Gastrocnemius medialis (tissue), 4 donors: Measurements from ENCODE around the gene GRIN1. TPM values are rescaled to one million over a fixed set of nuclear protein-coding genes. Genes with fewer than 3 reads are reported as not detected.
"Not testable (repeated sequence)": the region's sequence is repeated elsewhere in the genome, so short reads cannot be mapped to it uniquely, and the experiment has no call there.

Source experiments
- ATAC-seq, 2 donors: fragments of 150-250 bp; one replicate each; pipeline ENCODE4 v1.9.1; 2016
- DNase-seq, 2 donors: peaks; one replicate each; pipeline ENCODE4 v3.0.0-alpha.2; 2019
- H3K27ac ChIP-seq, 4 donors: fragments of 200-600 bp; sonication (generic); 1 replicate in 1 of 4; 2 replicates in 3 of 4; pipeline ENCODE4 v1.5.1; 2016 to 2018; ENCODE audit warnings: mild to moderate bottlenecking in 2 of 4, moderate library complexity in 1 of 4
- H3K27me3 ChIP-seq, 3 donors: fragments of 200-600 bp; sonication (generic) in 2 of 3; 1 replicate in 1 of 3; 2 replicates in 2 of 3; pipeline versions ENCODE4 v1.5.1 to v1.6.0; 2016 to 2019; ENCODE audit warnings: mild to moderate bottlenecking in 1 of 3, moderate library complexity in 1 of 3
- H3K36me3 ChIP-seq, 2 donors: fragments of 200-600 bp; sonication (generic) in 1 of 2; one replicate each; pipeline ENCODE4 v1.5.1; 2017 to 2018
- H3K4me1 ChIP-seq, 2 donors: fragments of 200-600 bp; sonication (generic) in 1 of 2; one replicate each; pipeline ENCODE4 v1.5.1; 2016 to 2017; ENCODE audit warnings: mild to moderate bottlenecking in 2 of 2
- H3K4me3 ChIP-seq, 4 donors: fragments of 200-600 bp; sonication (generic) in 3 of 4; 1 replicate in 1 of 4; 2 replicates in 3 of 4; pipeline ENCODE4 v1.5.1; 2016 to 2019; ENCODE audit warnings: mild to moderate bottlenecking in 2 of 4
- H3K9me3 ChIP-seq, 3 donors: fragments of 200-600 bp; sonication (generic) in 2 of 3; 1 replicate in 1 of 3; 2 replicates in 2 of 3; pipeline ENCODE4 v1.5.1; 2016 to 2019
- CTCF ChIP-seq, 5 experiments: fragments of 450-650 bp in 3 of 5; fragments of 200-600 bp in 2 of 5; sonication (generic) in 2 of 5; IDR thresholded peaks in 4 of 5; conservative IDR thresholded peaks in 1 of 5; 1 replicate in 4 of 5; 2 replicates in 1 of 5; pipeline ENCODE4 v1.5.1; 2016 to 2019; ENCODE audit warnings: antibody characterized with exemption in 5 of 5, mild to moderate bottlenecking in 3 of 5, moderate library complexity in 3 of 5
- POLR2A ChIP-seq, 2 donors: fragments of 450-650 bp; IDR thresholded peaks; one replicate each; pipeline ENCODE4 v1.6.1; 2017; ENCODE audit warnings: antibody characterized with exemption in 2 of 2, mild to moderate bottlenecking in 2 of 2, moderate library complexity in 2 of 2
- in situ Hi-C, 4 donors: fragments of 200-750 bp; cut with MboI; loops; one replicate each; pipeline versions ENCODE4 v1.15.0 to v1.8.0; 2017; ENCODE audit warnings: low sequenced_read_pairs in 4 of 4
- intact Hi-C: fragments of 100-400 bp; cut with DNase I; formaldehyde crosslinking; loops from one replicate; pipeline ENCODE4 v1.15.1; 2023; ENCODE audit warnings: low total_unique reads
- total RNA-seq, 4 donors: library from RNA; depleted of rRNA; stranded (reverse); fragments of >200 nt; gene quantifications; one replicate each; pipeline versions ENCODE4 v1.1.0 to v1.2.3, GENCODE V29; 2016

GRIN1 gene
- total RNA-seq, 4 donors from 2014 or later: not detected

DNA sequence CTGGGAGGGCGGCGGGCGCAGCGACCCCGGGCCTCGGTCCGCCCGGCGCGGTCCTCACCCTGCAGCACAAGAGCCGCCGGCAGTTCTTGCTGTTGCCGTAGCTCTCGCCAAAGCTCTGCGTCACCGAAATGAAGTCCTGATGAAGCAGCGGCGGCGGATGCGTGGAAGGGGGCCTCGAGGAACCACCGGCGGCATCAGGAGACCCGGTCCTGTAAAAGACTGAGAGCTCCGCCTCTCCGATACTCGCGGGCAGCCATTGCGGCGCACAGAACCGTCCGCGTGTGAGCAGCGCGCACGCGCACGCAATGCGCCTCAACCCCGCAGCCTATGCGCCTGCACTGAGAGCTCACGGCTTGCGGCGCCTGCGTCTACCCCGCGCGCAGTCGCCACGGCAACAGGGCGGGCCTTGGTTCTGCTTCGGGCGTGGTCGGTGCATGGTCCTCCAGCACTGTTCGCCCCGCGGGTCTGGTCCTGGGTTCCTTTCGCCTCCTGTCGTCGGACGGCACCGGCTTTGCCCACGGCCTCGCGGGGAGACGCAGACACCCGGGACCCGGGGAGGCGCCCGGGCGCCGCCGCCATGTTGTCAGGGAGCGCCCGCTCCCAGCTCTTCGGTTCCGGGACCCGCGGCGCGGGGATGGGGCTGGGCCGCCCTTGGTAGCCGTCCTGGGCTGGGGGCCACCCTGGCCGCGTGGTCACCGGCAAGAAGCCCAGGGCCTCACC lies 9.3 kb upstream of the GRIN1 start:
- intact Hi-C loops (no loop called here), in situ Hi-C loops (loop anchor here in 2 of 4 donors (10.0 kb wide), 2 partner anchors 85 to 95 kb away; partner anchors contain the start of genes CYSRT1 (in 1 of the 2), RNF208 (in 1 of the 2) and RNF224 (in 1 of the 2))
- peak; percentile 93 to 96 for ATAC-seq
- H3K27ac ChIP-seq: peak overlapping the region in 3 of 4 donors; percentile 49 to 54 (median 54)
- no peaks in the 10 kb centered on the region for H3K9me3 ChIP-seq
- H3K4me3 ChIP-seq: peak overlapping the region; percentile 62 to 88 (median 78)
- peaks cover 22 to 30% (median 28%) of the 10 kb centered on the region in 3 donors for H3K27me3 ChIP-seq
- H3K4me1 ChIP-seq: peaks cover 12 to 17% of the 10 kb centered on the region in 2 donors
- DNase-seq: peak; percentile 63 to 72
- no peaks in the 10 kb centered on the region for H3K36me3 ChIP-seq
- TF ChIP-seq POLR2A (IDR thresholded peaks at IDR 0.05): no peak
- TF ChIP-seq CTCF (IDR thresholded peaks at IDR 0.05 in 4 of 5, conservative IDR thresholded peaks at IDR 0.05 in 1 of 5): no peak

- intact Hi-C loops (no loop called here), in situ Hi-C loops (no loop called here)
- peak overlapping the region; percentile 62 to 88 (median 78) for H3K4me3 ChIP-seq
- TF ChIP-seq CTCF (IDR thresholded peaks at IDR 0.05 in 4 of 5, conservative IDR thresholded peaks at IDR 0.05 in 1 of 5) (no peak), POLR2A (IDR thresholded peaks at IDR 0.05) (no peak)
- H3K4me1 ChIP-seq: peaks cover 12 to 17% of the 10 kb centered on the region in 2 donors
- DNase-seq (no peak), ATAC-seq (no peak)
- no peaks in the 10 kb centered on the region for H3K36me3 ChIP-seq
- H3K9me3 ChIP-seq: no peaks in the 10 kb centered on the region
- no peak overlapping the region for H3K27ac ChIP-seq
- peaks cover 28 to 32% (median 30%) of the 10 kb centered on the region in 3 donors for H3K27me3 ChIP-seq
Observed at GRCh38 chr9:137130176-137130755, 8.7 kb upstream of the GRIN1 start.

GRCh38 chr9:137134191-137134590 lies 4.8 kb upstream of the GRIN1 start:
- no peak for ATAC-seq
- peaks cover 61 to 69% (median 63%) of the 10 kb centered on the region in 3 donors for H3K27me3 ChIP-seq
- intact Hi-C loops: no loop called here

DNA sequence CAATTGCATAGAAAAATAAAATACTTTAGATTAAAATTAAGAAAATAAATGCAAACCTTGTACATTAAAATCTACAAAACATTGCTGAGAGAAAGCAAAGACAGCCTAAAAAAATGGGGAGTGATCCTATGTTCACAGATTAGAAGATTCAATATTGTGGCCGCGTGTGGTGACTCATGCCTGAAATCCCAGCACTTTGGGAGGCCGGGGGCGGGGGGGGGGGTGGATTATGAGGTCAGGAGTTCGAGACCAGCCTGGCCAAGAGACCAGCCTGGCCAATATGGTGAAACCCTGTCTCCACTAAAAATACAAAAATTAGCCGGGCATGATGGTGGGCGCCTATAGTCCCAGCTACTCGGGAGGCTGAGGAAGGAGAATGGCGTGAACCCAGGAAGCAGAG lies 3.8 kb upstream of the GRIN1 start:
- DNase-seq, ATAC-seq, H3K4me3 ChIP-seq, intact Hi-C loops, H3K27ac ChIP-seq, H3K36me3 ChIP-seq, H3K9me3 ChIP-seq, in situ Hi-C loops, H3K4me1 ChIP-seq: not testable (repeated sequence)
- peaks cover 66 to 77% (median 70%) of the 10 kb centered on the region in 3 donors for H3K27me3 ChIP-seq

More at GRCh38 chr9:137134191-137134590, 4.8 kb upstream of the GRIN1 start:
- H3K4me3 ChIP-seq: no peak overlapping the region
- no peak for TF ChIP-seq CTCF (IDR thresholded peaks at IDR 0.05 in 4 of 5, conservative IDR thresholded peaks at IDR 0.05 in 1 of 5)
- no peak for TF ChIP-seq POLR2A (IDR thresholded peaks at IDR 0.05)
- no peak overlapping the region for H3K27ac ChIP-seq
- no peaks in the 10 kb centered on the region for H3K36me3 ChIP-seq
- in situ Hi-C loops: no loop called here
- no peaks in the 10 kb centered on the region for H3K4me1 ChIP-seq
- H3K9me3 ChIP-seq: no peaks in the 10 kb centered on the region
- DNase-seq: no peak

- no peak overlapping the region for H3K4me3 ChIP-seq
- H3K27me3 ChIP-seq: peaks cover 68 to 81% (median 70%) of the 10 kb centered on the region in 3 donors
- H3K27ac ChIP-seq: no peak overlapping the region
- intact Hi-C loops: no loop called here
- DNase-seq: no peak
- H3K9me3 ChIP-seq: no peaks in the 10 kb centered on the region
- TF ChIP-seq CTCF (IDR thresholded peaks at IDR 0.05 in 4 of 5, conservative IDR thresholded peaks at IDR 0.05 in 1 of 5) (no peak), POLR2A (IDR thresholded peaks at IDR 0.05) (no peak)
- H3K4me1 ChIP-seq: no peaks in the 10 kb centered on the region
- H3K36me3 ChIP-seq: no peaks in the 10 kb centered on the region
- in situ Hi-C loops: no loop called here
- no peak for ATAC-seq
Observed at GRCh38 chr9:137136261-137136880, 2.6 kb upstream of the GRIN1 start.
